Measurements from ENCODE around the gene TSC22D1. TPM values are rescaled to one million over a fixed set of nuclear protein-coding genes. Genes with fewer than 3 reads are reported as not detected.
A peak's percentile ranks its signal among the peaks of the same experiment; 100 is the strongest.
"Not testable (repeated sequence)": the region's sequence is repeated elsewhere in the genome, so short reads cannot be mapped to it uniquely, and the experiment has no call there.

Gene TSC22D1
- polyA plus RNA-seq (ENCODE audit: insufficient read length in 10 of 10): 10 to 100 TPM; 66.3 to 93.6 (median 76.1) TPM
- long read RNA-seq, donor 1, full-length matches to known transcripts: 45 of 45 reads
- long read RNA-seq, donor 1, partial matches to known transcripts: 0 of 45 reads
- long read RNA-seq, donor 1, other reads (novel, unspliced or antisense): 0 of 45 reads
- long read RNA-seq, donor 2, full-length matches to known transcripts: 45 of 45 reads
- long read RNA-seq, donor 2, partial matches to known transcripts: 0 of 45 reads
- long read RNA-seq, donor 2, other reads (novel, unspliced or antisense): 0 of 45 reads
- long read RNA-seq, donor 3: 0 reads
- long read RNA-seq, donor 4, full-length matches to known transcripts: 57 of 57 reads
- long read RNA-seq, donor 4, partial matches to known transcripts: 0 of 57 reads
- long read RNA-seq, donor 4, other reads (novel, unspliced or antisense): 0 of 57 reads
- long read RNA-seq, donor 5, full-length matches to known transcripts: 75 of 75 reads
- long read RNA-seq, donor 5, partial matches to known transcripts: 0 of 75 reads
- long read RNA-seq, donor 5, other reads (novel, unspliced or antisense): 0 of 75 reads
- long read RNA-seq, donor 6, full-length matches to known transcripts: 65 of 65 reads
- long read RNA-seq, donor 6, partial matches to known transcripts: 0 of 65 reads
- long read RNA-seq, donor 6, other reads (novel, unspliced or antisense): 0 of 65 reads
- long read RNA-seq, donor 7, full-length matches to known transcripts: 54 of 54 reads
- long read RNA-seq, donor 7, partial matches to known transcripts: 0 of 54 reads
- long read RNA-seq, donor 7, other reads (novel, unspliced or antisense): 0 of 54 reads
- long read RNA-seq, donor 8, full-length matches to known transcripts: 38 of 38 reads
- long read RNA-seq, donor 8, partial matches to known transcripts: 0 of 38 reads
- long read RNA-seq, donor 8, other reads (novel, unspliced or antisense): 0 of 38 reads
- long read RNA-seq, donor 9, full-length matches to known transcripts: 8 of 8 reads
- long read RNA-seq, donor 9, partial matches to known transcripts: 0 of 8 reads
- long read RNA-seq, donor 9, other reads (novel, unspliced or antisense): 0 of 8 reads

DNA sequence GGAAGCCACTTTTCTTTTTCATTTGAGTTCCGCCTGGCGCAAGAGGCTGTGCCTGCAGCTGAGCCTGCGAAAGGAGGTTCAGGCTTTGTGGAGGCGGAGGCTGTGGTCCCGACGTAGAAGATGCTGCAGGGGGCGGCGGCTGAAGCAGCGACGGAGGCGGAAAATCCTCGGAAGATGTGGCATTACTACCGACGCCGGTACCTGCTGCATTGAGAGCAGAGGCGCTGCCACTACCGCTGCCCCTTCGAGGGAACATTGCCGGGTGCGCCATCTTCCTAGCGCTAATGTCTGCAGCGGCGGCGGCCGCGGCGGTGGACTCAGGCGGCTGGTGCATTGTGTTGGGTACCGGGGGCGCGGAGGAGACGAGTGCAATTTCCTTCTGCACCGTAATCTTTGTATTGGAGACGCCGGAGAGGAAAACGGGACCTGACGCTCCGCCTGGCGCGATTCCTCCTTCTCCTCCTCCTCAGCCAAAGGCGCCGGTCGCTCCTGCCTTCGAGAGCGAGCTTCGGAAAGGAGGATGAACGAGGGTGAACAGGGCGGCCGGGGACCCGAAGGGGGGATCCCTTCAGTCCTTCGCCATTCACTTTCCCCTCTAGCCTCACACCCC is at the start of gene TSC22D1:
Gene TSC22D1, minus strand, starts transcription at position 590 of the 610 bp plus-strand sequence. Its CDS starts 256 bp downstream, at position 334.
- DNase-seq: peak; percentile 31 to 87 (median 58)

DNA sequence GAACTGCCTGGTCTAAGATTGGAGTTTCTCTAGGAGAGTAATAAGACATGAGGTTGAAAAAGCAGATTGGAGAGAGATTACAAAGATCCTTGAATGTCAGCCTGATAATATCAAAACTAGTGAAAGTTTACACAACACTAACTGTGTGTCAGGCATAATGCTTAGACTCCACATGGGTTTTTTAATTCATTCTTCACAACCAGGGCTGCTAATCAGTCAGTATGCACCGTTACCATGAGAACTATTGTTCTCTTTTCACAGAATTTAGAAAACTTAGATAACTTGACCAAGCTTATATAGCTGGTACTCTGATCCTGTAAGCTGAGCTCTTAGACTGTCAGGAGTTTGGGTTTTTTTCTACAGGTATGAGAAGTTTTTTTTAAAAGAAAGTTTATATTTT is 46.6 kb upstream of the TSC22D1 start:
- DNase-seq: no peak

DNA sequence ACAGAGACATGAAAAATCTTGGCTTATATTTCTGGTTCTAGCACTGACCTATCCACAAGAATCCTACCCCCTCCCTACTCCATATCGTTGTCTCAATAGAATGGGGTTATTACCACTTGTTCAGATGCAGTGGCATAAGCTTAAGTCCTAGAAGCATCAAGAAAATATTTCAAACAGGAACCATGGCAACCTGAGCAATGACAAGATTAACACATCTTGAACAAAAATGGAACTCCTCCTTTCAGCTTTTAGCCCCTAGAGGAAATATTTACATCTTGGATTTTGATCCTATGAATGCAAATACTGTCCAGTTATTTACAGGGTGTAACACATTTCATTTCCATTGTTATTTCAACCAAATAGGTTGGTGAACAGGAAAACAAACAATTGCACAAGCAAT is 46.1 kb upstream of the TSC22D1 start:
- no peak for DNase-seq

DNA sequence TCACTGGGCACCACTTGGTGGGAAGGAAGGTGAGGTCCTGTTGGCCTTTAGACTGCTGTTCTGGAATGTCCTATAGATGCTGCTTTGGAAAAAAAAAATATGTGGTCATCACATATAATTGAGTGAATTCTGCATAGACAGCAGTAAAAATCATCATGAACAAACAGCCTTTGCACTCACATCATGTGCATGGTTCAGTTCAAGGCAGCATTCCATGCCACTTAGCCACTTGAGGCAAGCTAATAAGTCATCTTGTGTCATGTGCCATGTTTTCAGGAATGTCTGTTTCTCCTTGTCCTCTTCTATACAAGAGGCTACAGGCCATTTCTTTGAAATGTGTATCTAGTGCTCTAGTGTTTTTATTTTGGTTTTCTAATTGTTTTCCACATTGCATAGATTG is 43.9 kb upstream of the TSC22D1 start:
- DNase-seq: no peak

DNA sequence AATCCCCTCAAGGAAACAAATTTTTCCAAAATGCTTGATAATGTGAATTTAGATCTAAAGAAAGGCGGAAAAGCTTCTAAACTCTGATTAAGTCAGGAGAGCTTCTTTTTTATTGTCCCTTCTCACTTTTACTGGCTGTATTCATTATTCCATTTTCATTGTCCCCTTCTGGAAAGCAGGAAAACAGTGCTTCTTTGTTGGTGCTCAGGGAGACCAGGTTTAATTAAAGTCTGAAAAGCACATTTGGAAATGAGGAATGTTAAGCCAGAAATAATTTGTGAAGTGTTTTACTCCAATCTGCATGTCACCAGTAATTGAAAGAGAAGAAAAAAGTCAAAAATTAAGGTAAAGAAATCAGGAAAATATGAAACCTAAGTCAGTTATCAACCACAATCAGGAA is 43.5 kb upstream of the TSC22D1 start:
- DNase-seq: no peak

DNA sequence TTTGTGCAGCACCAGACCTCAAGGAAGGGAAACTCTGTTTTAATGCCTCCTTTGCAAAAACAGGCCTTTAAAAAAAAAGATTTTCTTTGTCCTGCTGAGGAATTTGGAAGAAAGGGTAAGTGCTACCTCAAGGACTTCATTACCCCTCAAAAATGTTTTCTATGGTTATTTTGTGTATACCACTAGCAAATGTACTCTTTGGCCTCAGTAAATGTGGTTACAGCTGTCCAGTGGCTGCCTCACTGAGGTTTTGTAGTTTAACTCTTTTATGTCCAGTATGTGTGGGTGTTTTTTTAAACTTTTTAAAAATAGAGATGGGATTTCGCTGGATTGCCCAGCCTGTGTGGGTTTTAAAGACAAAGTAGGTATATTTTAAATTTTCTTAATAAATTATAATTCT is 42.2 kb upstream of the TSC22D1 start:
- no peak for DNase-seq

DNA sequence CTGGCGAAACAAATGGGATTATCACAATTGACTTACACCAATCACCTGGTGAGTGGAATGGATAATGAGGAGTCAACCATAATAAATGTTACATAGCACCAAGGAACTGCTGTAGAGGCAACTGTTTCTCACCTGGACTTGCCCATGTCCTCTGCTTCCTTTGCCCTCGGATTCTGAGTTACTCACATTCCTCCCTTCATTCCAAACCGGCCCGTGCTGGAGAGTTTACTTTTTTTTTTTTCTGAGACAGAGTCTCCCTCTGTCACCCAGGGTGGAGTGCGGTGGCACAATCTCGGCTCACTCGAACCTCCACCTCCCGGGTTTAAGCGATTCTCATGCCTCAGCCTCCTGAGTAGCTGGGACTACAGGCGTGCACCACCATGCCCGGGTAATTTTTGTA is 41.5 kb upstream of the TSC22D1 start:
- DNase-seq: no peak

DNA sequence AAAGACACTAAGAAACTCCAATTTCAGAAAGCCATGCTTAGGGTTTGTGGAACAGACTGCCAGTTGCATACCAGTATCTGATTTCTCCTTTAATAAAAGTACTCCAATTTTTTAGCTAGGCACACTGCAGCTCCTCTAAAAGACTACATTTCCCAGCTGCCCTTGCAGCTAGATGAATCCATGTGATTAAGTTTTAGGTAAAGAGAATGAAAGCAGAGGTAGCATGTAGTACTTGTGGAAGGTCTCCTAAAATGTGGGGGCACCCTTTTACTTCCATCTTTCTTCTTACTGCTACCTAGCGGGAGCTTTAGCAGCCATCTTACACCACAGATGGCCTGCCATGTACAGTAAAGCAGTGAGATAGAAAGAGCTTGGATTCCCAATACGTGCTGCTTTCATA is 33.0 kb upstream of the TSC22D1 start:
- no peak for DNase-seq

DNA sequence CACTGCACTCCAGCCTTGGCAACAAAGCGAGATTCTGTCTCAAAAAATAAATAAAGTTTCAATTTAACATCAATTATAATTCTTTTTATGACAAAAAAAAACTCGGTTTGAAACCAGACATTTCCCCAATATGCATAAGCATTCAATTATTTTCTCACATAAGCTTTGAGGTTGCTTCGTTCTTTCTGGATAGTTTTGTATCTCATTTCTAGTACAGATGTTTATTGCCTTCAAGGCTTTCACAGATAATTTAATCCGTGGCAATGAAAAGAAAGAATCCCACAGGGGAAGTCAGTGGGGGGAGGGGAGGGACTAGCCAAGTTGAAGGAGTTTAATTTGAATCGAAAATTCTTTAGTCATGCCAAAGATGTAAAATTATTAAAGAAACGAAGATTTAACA is 29.6 kb upstream of the TSC22D1 start:
- DNase-seq: peak in 1 of 3 donors; percentile 23

DNA sequence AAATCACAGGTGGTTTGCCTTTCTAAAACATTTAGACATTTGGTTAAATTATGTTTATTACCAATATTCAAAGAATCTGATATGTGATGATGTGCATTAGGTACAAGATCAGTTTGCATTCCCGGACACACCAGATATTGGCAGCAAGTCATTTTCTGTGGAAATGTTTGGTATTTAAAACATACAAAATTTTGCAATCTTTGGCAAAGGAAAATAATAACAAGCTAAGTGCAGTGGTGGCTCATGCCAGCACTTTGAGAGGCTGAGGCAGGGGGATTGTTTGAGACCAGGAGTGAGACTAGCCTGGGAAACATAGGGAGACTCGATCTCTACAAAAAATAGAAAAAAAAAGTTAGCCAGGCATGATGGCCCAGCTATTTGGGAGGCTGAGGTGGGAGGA is 29.1 kb upstream of the TSC22D1 start:
- peak in 1 of 3 donors; percentile 14 for DNase-seq

DNA sequence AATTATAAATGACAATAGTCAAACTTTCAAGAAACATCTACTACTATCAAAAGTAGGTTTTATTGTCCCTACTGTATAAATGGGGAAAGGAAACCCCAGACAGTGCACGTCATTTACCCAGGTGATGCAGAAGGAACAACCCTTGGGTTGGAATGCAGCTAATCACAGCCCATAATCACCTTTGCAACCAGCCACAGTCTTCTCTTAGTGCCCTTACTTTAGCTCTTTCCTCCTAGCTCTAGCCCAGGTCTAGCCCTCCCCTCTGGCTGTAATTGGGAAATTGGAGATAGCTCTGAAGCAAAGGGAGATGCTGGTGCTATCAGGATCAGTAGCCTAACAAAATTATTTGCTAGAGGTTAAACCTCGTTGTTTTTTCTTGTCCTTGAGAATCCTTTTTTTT is 25.5 kb upstream of the TSC22D1 start:
- DNase-seq: no peak

DNA sequence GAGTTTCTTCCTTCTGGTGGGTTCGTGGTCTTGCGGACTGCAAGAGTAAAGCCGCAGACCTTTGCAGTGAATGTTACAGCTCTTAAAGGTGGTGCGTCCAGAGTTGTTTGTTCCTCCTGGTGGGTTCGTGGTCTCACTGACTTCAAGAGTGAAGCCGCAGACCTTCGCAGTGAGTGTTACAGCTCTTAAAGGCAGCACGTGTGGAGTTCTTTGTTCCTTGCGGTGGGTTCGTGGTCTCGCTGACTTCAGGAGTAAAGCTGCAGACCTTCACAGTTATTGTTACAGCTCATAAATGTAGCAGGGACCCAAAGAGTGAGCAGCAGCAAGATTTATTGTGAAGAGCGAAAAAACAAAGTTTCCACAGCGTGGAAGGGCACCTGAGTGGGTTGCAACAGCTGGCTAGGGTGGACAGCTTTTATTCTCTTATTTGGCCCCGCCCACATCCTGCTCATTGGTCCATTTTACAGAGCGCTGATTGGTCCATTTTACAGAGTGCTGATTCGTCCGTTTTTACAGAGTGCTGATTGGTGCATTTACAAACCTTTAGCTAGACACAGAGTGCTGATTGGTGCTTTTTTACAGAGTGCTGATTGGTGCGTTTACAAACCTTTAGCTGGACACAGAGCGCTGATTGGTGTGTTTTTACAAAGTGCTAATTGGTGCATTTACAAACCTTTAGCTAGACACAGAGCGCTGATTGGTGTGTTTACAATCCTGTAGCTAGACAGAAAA is 17.9 kb upstream of the TSC22D1 start:
- DNase-seq: not testable (repeated sequence)

DNA sequence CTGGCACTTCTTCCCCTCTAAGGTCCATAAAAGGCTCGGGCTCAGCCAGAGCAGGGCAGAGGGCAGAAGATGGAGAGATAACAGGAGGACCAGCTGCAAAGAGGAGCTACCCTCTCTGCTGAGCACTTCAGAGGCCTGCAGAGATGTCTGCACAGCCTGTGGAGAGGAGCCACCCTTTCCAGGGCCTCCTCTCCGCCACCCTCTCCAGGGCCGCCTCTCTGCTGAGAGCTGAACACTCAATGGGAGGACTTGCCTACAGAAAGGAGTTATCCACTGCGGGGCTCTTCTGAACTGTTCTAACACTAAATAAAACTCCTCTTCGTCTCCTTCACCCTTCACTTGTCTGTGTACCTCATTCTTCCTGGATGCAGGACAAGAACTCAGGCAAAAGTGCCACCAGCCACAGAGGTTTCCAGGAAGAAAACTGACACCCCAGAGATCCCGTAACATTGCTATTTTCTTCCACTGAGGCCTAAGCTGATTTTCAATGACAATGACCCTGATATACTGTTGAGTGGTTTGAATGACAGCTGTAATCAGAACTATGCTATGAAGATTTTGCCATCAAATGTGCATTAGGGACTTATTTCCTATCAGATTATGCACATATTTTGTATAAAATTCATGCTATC is 16.2 kb upstream of the TSC22D1 start:
- DNase-seq: no peak

DNA sequence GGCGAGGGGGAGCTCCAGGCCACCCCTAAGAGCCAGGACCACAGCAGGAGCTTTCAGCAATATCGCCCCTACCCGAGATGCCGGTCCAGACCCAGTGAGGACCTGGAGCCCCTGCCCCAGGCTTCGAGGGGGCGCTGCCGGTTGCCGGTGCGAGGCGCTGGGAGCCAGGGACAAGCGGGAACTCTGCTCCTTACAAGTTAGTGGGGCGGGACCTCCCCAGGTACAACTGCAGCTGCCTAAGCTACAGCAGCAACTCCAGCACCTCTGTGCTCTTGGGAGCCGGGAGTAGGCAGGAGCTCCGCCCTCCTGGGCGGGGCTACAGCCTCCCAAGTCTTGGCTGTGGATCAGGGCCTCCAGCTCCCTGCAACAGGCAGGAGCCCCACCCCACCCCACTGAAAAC is 15.2 kb upstream of the TSC22D1 start:
- no peak for DNase-seq

DNA sequence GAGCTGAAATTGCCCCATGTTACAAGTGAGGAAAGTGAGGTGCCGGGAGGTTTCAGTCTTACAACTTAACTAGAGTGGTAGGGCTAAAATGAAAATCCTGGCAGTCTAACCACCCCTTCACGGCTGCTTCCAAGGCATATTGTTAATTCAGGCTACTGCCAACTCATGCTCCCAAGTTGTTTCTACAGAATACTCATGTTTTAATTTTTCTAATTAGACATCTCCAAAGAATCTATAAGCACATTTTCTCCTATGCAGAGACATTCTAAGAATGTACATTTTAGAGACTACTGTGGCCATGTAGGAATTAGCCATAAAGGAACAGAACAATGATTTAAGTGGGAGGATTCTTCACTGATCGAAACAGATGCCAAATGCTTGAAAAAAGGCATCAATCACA is 7.0 kb upstream of the TSC22D1 start:
- DNase-seq: peak in 1 of 3 donors; percentile 34

DNA sequence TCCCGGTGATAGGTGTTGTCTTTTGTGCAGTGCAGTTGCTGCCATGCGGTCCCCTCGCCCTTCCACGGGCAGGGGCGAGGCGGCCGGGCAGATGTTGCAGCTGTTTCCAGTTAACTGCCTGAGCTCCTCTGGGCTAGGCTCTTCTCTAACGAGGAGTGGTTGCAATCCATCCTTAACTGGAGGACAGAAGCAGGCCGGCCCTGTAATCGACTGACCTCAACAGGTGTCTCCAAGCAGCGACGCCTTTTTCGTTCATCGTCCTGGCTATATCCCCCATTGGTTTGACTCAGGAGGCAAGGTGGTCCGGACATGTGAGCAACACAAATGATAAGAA is 1.9 kb upstream of the TSC22D1 start:
- no peak for DNase-seq

DNA sequence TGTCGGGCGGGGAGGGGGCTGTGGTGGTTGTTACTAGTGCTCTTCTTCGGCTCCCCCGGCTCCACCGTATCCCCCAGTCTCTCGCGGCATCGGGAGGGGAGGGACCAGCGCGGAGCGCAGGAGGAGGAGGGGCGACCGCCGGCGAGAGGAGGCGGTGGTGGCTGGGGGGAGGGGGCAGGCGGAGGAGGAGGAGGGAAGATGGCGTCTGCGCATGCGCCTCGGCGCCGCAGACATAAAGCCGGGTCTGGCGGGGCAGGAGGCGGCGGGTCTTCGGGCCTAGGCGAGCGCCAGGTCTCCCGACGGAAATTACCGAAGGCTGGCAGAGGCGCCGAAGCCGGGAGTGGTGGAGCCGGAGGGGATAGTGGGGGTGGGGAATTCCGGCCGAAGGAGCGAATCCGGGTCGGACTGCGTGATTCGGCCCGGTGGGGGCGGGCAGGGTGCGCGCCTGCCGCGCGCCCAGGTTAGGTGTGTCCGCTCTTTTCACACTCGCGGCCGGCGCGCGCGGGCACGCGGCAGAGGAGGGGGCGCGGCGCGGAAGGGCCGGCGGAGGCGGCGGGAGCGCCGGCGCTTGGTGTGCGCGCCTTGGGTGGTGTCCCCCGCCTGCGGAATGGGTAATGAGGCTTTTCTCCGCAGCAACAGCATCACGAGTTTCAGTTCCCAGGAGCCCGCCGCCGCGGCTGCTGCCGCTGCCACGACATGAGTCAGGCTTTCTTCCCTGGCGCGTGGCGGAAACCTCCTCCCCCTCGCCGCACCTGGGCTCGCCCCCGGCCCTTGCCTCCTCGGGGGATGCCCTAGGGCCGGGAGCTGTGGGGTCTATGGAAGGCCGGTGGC is 1.3 kb upstream of the TSC22D1 start:
- peak; percentile 95 to 99 (median 99) for DNase-seq

DNA sequence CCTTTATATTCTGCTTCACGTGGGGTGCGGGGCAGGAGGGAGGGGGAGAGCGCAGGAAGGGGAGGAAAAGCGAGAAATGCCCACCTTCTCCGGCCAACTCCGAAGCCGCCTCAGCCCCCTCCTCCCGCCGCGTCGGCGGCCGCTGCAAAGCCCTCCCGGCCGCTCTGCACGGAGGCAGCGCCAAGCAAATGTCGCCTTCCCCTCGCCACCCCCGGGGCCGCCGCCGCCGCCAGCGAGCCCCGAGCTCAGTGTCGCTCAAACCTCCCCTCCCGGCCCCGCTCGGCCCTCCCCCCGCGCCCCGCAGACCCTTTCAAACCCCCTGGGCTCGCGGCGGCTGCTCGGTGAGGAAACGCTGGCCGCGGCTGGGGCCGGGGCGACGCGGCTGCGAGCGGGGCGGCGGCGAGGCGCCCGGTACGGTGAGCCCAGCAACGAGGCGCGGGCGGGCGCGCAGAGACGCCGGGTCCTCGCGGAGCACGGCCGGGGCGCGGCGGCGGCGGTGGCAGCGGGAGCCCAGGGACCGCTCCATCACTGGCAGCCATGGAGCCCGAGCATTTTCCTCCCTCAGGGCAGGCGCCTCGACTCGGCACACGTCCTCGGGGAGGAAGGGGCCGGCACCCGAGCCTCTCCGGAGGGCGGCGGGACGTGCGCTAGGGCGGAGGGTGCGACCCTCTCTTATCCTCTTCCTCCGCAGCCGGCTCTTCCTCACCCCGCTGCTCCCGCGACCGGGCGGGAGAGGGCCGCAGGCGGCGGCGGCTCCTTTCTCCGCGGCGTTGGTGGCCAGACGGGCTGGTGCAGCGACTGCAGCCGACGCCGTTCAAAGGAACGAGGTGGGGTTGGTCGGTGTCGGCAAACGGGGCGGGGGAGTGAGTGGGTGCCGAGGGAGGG is 463 bp upstream of the TSC22D1 start:
- peak in 1 of 3 donors; percentile 9 for DNase-seq

DNA sequence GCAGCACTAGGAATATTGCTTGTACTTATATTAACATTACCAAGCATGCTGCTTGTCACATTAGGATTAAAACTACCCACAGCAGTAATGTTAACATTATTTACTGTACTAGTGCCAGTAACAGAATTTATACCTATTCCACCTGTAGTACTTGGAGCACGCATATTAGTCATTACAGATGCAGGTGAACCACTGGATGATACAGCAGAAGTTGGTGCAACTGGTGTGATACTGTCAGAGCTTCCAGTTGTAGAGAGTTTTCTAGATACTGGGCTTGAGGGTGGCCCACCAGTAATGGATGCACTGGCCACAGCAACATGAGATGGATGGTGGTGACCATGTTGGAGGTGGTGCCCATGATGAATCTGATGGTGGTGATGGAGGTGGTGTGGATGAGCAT is 1.1 kb downstream of the TSC22D1 start:
- no peak for DNase-seq
